ENCODE measurements around the gene INTS15.
"Not testable (repeated sequence)": the region's sequence is repeated elsewhere in the genome, so short reads cannot be mapped to it uniquely, and the experiment has no call there.

INTS15 gene

DNA sequence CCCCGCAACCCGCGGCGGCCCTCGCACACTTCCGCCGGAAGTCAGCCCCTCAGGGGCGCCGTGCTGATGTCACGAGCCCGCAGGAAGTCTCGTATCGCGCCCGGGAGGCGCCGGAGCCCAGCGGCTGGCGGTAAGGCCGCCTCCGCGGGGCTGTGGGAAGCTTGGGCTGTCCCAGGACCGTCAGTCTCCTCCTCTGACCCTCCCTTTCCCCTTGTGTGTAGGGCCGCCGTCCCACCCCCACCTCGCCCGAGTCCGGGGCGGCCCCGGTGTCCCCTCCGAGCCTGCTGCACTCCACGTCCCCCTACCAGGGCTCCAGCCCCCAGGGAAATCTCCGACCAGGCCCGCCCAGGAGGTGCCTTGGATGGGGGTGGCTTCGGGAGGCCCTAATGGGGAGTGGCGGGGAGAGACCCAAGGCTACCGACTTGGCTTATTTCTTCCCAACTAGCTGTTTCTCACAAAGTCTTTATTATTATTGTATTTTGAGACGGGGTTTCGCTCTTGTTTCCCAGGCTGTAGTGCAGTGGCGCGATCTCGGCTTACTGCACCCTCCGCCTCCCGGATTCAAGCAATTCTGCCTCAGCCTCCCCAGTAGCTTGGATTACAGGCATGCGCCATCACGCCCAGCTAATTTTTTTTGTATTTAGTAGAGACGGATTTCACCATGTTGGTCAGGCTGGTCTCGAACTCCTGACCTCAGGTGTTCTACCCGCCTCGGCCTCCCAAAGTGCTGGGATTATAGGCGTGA is 12.3 kb upstream of the INTS15 start, which contains the start of gene ZDHHC4:
TSS of gene ZDHHC4 (plus strand) at position 86 of the 745 bp plus-strand sequence. CDS start 3,108 bp downstream, outside the sequence.
- peak; percentile 99 for DNase-seq (ENCODE audit: low spot score)

DNA sequence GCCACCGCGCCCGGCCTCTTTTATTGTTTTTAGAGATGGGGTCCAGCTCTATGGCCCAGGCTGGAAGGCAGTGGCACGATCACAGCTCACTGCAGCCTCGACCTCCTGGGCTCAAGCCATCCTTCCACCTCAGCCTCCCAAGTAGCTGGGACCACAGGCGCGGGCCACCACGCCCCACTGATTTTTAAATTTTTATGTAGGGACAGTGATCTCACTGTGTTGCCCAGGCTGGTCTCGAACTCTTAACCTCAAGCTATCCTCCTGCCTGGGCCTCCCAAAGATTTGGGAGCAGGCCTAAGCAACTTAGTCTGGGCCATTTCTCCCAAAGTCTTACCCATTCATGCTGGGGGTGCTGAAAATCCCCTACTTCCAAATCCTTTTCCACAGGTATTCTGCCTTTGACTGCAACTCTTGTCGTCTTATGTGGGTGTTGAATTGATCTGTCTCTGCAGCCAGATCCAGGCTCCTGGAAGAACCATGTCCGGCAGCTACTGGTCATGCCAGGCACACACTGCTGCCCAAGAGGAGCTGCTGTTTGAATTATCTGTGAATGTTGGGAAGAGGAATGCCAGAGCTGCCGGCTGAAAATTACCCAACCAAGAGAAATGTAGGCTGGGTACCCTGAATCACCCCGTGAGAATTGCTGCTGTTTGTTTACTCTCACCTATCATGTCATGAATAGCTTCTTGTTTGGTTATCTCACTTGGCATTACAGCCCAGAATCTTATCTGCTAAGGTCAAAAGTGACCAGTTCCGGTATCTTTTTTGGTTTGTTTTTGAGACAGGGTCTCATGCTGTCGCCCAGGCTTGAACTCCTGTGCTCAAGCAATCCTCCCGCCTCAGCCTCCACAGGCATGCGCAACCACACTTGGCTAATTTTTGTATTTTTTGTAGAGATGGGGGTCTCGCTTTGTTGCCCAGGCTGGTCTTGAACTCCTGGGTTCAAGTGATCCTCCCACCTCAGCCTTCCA is 11.4 kb upstream of the INTS15 start:
- DNase-seq (ENCODE audit: low spot score), result no peak

DNA sequence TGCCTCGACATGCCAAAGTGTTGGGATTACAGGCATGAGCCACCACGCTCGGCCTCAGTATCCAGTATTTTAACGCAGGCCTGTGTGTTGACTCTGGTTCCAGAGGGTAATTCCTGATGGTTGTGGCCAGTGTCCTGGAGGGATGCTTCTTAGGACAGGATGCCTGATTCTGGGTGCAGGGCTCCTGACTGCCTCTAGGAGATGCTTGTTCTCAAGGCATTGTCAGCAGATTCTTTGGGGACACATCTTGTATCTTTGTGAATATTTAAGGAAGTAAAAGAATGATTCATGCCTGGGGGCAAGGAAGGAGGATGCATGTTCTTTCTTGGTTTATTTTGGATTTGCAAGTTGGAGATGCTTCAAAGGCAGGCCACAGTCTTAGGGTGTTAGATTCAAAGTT is 10.4 kb upstream of the INTS15 start:
- no peak for DNase-seq (ENCODE audit: low spot score)

DNA sequence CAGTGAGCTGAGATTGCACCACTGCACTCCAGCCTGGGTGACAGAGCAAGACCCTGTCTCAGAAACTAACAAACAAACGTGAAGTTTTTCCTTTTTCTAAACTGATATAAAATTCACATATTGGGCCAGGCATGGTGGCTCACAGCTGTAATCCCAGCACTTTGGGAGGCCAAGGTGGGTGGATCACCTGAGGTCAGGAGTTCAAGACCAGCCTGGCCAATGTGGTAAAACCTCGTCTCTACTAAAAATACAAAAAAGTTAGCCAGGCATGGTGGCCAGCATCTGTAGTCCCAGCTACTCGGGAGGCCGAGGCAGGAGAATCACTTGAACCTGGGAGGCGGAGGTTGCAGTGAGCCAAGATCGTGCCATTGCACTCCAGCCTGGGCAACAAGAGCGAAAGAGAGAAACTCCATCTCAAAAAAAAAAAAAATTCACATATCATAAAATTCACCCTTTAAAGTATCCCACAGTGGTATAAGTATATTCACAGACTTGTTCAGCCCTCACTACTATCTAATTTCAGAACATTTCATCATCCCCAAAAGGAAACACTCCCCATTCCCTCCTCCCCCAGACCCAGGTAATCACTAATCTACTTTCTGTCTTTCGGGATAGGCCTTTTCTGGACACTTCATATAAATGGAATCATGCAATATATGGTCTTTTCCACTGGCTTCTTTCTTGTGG is 3.9 kb upstream of the INTS15 start:
- DNase-seq (ENCODE audit: low spot score), result not testable (repeated sequence)

DNA sequence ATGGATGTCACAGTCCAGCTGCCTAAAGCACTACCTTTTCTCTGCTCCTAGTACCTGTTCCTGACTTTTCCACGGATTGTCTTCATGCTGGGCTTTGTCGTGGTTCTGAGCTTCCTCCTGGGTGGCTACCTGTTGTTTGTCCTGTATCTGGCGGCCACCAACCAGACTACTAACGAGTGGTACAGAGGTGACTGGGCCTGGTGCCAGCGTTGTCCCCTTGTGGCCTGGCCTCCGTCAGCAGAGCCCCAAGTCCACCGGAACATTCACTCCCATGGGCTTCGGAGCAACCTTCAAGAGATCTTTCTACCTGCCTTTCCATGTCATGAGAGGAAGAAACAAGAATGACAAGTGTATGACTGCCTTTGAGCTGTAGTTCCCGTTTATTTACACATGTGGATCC is 1.3 kb upstream of the INTS15 start:
- DNase-seq (ENCODE audit: low spot score), result no peak

DNA sequence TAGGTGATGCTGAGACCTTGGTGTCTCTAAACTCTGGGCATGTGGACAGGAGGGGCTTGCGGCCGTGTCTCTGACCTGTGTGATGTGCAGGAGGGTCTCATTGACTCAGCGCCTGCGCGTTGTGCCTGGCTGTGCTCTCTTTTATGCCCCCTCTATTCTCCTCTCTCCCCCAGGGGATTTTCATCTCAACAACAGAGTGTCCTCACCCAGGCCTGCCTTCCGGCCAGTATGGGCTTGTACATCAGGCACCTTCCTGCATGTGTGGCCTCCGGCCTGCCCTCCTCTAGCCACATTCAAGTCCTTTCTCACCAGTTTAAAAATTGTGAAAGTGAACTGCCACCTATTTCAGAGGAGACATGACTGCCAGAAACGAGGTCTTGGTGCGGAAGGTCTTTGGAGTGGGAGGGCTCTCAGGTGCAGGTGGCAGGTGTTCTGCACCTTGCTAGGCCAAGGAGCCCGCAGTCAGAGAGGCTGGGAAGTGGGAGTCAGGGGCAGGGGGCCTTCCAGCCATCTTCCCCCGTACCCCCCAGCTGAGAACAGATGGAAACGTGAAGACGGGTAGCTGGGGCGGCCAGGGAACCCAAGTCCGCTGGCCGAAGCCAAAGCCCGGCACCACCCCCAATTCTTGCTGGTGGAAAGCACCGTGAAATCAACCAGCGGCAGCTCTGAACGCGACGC is 531 bp upstream of the INTS15 start:
- no peak for DNase-seq (ENCODE audit: low spot score)

DNA sequence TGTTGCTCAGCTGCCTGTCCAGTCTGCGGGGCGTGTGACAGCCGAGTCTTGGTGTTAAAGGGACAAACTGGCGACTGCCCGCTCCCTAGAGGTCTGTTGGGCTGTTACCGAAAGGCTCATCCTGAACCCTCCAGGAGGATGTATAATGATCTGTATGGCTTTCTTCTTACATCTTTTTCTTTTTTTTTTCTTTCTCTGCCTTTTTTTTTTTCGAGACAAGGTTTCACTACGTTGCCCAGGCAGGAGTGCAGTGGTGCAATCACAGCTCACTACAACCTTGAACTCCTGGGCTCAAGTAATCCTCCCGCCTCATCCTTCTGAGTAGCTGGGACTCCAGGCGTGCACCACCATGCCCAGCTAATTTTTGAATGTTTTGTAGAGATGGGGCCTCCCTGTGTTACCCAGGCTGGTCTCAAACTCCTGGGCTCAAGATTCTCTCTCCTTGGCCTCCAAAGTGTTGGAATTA is 857 bp downstream of the INTS15 start:
- DNase-seq (ENCODE audit: low spot score), result no peak

DNA sequence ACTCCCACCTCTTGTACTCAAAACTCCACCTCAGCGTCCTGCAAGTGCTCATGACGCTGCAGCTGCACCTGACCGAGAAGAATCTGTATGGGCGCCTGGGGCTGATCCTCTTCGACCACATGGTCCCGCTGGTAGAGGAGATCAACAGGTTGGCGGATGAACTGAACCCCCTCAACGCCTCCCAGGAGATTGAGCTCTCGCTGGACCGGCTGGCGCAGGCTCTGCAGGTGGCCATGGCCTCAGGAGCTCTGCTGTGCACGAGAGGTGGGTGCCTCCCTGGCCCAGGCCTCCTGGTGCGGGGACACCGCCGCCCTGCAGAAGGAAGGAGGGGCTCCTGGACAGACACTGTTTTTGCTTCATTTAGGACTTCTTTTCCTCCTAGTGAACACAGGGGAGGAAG is 10.3 kb downstream of the INTS15 start:
- DNase-seq (ENCODE audit: low spot score), result no peak

DNA sequence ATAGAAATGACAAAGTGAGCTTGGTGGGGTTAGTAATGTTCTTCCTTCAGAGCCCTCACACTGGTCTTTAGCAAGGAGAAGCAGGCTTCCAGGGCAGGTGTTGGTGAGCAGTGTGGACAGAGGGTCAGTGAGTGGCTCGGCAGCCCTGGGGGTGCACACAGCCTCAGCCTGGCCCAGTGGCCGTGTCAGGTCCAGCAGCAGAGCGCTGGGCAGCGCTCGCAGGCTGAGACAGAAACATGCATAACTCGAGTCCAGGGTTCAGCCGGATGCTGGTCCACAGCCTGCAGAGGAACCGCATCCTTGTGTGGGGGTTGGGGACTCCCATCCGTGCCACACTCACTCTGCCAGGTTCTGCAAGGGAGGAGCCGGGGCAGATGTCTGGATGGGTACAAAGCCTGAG is 14.6 kb downstream of the INTS15 start:
- DNase-seq (ENCODE audit: low spot score), result no peak

DNA sequence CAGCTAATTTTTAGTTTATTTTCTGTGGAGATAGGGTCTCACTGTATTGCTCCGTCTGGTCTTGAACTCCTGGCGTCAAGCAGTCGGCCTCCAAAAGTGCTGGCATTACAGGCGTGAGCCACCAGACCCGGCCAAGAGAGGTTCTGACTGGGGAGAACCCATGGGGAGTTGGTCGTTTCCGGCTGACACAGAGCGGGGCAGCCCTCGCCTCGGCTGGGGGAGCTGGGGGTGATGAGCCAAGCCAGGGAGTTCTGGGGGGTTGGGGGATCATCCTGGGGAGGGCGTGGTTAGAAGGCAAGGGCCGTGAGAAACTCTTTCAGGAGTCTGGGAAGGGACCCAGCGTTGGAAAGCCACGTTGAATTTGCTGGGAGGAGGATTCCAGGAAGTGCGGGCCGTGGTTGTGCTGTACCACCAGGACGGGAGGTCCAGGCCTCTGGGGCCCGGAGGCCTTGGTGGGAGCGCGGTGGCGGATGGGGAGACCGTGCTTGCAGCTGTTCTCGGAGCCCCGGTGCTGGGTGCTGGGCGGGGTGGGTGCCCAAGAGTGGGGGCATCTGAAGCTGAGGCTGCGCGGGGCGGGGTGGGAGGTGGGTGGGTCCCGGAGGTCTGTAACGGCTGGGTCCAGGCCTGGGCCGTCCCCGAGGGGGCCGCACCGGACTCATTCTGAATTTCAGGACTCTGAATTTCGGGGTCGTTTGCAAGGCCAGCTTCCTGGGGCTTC is 17.2 kb downstream of the INTS15 start:
- DNase-seq (ENCODE audit: low spot score), result peak; percentile 20

DNA sequence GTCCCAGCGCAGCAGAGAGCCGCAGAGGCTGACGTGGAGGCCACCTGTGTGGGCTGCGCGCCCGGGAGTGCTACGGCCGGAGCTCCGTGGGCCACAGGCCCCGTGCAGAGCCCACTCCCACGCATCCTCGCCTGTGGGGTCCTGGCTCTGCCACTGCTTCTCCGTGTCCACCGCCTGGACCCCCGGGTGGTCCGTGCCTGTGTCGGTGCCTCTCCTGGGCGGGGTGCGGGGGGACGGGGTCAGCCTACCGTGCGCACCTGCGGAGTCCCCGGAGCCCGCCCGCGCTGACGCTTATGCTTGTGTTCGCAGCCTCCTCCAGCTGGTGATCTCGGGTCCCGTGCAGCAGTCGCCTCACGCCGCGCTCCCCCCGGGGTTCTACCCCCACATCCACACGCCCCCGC is 17.8 kb downstream of the INTS15 start:
- peak; percentile 25 for DNase-seq (ENCODE audit: low spot score)

DNA sequence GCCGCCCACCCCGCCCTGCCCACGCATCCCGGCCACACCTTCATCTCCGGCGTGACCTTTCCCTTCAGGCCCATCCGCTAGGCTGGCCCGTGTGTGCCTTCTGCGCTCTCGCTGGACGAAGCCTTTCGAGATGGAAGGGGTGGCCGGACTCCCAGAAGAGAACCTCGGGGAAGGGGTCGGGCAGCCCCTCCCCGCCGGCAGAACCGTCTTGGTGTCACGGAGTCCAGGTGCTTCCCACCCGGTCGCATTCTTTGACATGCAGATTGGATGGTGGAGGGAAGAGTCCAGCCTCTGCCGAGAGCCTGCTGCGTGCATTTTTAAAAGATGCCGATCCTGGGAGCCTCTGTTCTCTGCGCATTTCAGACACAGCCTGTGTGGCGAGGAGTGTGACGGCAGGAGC is 18.3 kb downstream of the INTS15 start:
- no peak for DNase-seq (ENCODE audit: low spot score)

DNA sequence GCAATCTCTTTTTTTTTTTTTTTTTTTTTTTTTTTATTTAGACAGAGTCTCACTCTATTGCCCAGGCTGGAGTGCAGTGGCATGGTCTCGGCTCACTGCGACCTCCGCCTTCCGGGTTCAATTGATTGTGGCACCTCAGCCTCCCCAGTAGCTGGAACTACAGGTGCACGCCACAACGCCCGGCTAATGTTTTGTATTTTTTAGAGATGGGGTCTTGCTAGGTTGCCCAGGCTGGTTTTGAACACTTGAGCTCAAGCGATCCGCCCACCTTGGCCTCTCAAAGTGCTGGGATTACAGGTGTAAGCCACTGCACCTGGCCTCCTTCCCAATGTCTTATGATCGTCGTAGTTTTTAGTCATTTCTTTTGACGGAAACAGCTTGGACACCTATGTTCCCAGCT is 19.0 kb downstream of the INTS15 start:
- no peak for DNase-seq (ENCODE audit: low spot score)

DNA sequence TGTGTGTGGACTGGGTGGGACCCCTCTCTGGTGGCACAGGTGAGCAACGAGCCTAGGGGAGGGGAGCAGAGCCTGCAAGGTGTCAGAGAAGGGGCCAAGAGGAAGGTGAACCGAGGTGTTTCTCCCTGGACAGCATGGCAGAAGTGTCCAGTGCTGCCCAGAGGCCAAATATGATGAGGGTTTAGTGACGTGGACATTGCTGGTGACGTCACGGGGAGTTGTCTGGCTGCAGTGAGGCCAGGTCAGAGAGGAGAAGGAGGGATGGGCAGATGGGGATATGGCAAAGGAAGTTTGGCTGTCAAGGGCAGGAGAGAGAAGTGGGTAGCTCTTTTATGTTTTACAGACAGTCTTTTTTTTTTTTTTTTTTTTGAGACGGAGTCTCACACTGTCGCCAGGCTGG is 23.0 kb downstream of the INTS15 start:
- DNase-seq (ENCODE audit: low spot score), result peak; percentile 15

DNA sequence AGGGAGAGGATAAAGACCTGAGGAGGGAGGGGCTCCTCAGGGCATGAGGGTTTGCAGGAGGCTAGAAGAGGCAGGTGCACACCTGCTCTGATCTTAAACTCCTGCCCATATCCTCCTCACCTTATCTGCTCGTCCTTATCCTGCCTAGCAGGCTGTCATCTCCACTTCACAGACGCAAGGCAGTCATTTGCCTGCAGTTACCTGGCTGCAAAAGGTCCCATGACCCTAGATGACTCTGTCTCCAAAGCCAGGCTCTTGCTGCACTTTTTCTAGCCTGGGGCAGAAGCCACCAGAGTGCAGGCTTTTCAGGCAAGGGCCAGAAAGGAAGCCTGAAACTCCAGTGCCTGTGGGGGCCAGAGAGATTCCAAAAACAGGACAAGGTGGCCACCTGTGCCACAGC is 23.9 kb downstream of the INTS15 start:
- peak; percentile 17 for DNase-seq (ENCODE audit: low spot score)

DNA sequence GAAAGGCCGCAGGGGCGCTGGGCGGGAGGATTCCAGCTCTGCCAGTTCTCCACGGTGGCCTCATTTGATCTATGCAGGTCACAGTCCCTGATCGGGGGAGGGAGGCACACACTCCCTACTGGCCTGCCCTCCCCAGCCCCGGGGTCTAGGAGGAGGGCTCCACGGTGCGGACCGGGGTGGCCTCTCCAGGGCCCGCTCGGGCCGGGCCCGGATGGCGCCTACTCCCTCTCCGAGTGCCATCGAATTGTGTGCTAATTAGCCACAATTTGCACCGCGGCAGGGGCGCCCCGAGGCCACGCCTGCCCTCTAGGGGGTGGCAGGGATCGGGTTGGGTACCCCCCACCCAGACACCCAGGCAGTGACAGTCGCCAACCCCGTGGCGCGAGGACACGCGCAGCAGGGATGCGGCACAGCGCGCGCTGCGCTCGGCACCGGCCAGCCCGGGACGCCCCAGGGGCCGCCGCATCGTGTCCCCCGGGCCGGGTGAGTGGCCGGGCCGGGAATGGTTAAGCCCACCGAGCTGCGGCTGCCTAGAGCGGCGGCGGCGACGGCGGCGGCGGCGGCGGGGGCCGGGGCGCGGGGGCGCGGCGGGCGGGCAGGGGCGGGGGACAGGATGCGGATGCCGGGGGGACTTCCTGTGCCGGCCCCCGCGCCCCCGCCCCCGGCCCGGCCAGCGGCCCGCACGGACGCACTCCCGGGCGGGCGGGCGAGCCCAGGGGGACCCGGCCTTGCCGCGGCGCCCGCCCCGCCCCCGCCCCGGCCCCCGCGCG is 25.3 kb downstream of the INTS15 start, which contains the start of gene ZNF853:
TSS of gene ZNF853 (plus strand) at position 658 of the 770 bp plus-strand sequence. CDS start 565 bp downstream, outside the sequence.
- DNase-seq (ENCODE audit: low spot score), result peak; percentile 80

DNA sequence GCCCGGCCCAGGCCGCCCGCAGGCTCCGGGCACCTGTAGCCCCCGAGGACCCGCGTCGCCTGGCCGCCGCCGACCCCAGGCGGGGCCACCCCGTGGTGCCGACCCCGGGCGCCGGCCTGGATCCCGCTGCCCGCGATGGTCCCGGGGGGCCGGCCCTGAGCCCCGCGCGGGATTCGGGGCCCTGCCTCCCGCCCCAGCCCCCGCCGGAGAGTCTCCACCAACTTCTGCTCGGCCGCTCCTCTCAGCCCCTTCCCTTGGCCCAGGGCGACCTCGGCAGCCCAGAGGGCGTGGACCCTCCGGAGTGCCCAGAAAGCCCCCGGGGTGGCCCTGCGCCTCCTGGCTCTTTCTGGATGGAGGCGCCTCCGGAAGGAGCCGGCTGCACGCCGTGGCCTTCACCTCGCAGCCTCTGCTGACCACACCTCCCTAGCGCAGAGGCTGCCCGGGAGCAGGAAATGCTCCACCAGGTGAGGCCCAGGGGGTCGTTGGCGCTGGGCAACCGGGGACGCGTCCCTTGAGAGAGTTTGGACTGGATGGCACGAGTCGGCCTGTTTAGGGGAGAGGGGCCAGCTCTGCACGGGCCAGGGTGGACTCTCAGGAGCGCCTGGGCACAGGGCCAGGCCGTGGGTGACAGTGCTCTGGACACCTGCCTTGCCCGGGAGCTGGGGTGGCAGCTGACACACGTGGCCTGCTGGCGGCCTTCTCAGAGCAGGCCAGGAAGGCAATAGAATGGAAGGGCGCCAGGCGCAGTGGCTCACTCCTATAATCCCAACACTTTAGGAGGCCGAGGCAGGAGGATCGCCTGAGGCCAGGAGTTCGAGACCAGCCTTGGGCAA is 26.1 kb downstream of the INTS15 start:
- DNase-seq (ENCODE audit: low spot score), result peak; percentile 46

DNA sequence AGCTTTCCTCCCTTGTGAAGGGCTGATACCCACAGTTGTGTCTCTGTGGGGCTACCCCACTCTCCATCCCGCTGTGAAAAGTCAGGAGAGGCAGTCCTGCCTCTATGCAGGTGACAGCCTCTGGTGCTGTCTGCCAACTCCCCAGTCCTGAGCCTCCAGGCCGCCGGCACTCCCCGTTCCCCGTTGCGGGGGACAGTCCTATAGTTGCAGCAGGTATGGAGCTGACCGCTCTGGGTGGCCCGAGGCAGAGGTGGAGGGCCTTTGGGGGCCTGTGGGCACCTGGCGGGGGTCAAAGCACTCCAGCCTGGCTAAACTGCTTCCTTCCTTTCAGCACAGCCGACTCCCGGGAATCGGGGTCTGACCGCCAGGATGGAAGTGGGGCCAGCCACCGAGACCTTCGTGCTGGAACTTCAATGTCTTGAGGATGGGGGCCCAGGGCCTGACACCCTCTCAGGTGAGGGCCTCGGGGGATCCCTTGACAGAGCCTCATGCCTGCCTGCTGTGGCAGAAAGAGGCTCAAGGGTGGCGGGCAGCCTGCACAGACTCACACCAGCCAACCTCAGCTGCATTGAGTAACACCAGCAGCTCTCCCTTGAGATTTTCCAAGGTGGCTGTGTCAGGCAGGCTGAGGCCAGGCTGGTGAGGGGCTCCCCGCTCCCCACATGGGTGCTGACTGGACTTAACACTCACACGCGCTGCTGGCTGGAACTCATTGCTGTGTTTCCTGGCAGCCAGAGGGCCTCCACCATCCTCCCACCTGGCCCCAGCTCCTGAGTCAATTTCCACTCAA is 27.2 kb downstream of the INTS15 start:
- DNase-seq (ENCODE audit: low spot score), result no peak
